T-helper 2 cell treated with Interferon-gamma antibody and Interleukin-4, amounts not matched to agents 100 ng/mL and 5 ng/mL, for 36 hours (primary cell): ENCODE results near the gene GIGYF1. TPM values are rescaled to one million over a fixed set of nuclear protein-coding genes. Genes with fewer than 3 reads are reported as not detected.
"Not testable (repeated sequence)": the region's sequence is repeated elsewhere in the genome, so short reads cannot be mapped to it uniquely, and the experiment has no call there.

Experiments
- intact Hi-C: fragments of 100-400 bp; cut with micrococcal nuclease; formaldehyde crosslinking; loops from one replicate; pipeline ENCODE4 v1.15.1; 2023
- total RNA-seq: library from RNA; stranded (reverse); gene quantifications from 2 replicates; pipeline ENCODE4 v1.2.3, GENCODE V29; 2022

Gene GIGYF1, protein sequence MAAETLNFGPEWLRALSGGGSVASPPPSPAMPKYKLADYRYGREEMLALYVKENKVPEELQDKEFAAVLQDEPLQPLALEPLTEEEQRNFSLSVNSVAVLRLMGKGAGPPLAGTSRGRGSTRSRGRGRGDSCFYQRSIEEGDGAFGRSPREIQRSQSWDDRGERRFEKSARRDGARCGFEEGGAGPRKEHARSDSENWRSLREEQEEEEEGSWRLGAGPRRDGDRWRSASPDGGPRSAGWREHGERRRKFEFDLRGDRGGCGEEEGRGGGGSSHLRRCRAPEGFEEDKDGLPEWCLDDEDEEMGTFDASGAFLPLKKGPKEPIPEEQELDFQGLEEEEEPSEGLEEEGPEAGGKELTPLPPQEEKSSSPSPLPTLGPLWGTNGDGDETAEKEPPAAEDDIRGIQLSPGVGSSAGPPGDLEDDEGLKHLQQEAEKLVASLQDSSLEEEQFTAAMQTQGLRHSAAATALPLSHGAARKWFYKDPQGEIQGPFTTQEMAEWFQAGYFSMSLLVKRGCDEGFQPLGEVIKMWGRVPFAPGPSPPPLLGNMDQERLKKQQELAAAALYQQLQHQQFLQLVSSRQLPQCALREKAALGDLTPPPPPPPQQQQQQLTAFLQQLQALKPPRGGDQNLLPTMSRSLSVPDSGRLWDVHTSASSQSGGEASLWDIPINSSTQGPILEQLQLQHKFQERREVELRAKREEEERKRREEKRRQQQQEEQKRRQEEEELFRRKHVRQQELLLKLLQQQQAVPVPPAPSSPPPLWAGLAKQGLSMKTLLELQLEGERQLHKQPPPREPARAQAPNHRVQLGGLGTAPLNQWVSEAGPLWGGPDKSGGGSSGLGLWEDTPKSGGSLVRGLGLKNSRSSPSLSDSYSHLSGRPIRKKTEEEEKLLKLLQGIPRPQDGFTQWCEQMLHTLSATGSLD (N-terminal part only)
- 43.5 and 49.7 TPM in 2 replicates for total RNA-seq

DNA sequence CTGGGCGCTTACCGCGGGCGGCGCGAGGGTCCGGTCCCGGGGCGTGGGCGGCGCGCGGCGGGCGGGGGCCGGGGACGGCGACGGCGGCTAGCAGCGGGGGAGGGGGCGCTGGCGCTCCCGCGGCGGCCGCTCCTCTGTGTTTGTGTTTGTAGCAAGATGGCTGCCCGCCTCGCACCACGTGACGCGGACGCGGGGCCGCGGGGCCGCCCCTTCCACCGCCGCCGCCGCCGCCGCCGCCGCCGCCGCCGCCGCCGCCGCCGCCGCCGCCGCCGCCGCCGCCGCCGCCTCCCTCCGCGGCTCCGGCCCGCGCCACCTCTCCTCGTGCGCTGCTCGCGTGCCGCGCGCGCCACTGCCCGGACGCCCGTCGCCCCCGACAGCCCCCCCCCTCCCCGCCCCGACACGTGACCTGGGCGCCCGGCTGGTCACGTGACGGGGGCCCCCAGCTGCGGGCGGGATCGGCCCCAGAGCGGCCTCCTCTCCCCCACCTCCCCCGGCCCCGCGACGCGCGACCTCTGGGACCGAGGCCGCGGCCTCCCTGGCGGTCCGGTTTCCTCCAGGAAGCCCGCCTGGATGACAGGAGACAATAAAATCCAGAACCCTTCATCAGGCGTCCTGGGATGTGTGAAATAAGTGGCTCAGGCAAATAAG, at the start of gene GIGYF1:
GIGYF1 (minus strand) TSS at position 153 of the 648 bp plus-strand sequence. CDS start 6,012 bp downstream, outside the sequence.
- intact Hi-C loops = loop anchor here (1.0 to 5.0 kb wide), 4 partner anchors 11 to 158 kb away; partner anchors contain the start of genes FBXO24, LRCH4 and SLC12A9

DNA sequence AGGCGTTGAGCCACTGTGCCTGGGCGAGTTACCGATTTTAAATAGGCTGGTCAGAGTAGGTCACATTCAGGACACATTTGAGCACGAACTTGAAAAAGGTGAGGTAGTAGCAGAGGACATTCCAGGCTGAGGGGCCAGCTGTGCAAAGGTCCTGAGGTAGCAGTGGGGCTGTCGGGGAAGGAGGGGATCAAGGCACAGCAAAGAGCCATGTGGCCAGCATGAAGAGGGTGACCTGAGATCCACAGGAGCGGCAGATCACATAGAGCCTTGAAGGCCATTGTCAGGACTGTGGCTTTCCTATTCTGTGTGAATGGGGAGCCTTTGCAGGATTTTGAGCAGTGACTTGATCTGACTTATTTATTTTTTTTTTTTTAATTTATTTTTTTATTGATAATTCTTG, 45.9 kb upstream of the GIGYF1 start:
- intact Hi-C loops = no loop called here

DNA sequence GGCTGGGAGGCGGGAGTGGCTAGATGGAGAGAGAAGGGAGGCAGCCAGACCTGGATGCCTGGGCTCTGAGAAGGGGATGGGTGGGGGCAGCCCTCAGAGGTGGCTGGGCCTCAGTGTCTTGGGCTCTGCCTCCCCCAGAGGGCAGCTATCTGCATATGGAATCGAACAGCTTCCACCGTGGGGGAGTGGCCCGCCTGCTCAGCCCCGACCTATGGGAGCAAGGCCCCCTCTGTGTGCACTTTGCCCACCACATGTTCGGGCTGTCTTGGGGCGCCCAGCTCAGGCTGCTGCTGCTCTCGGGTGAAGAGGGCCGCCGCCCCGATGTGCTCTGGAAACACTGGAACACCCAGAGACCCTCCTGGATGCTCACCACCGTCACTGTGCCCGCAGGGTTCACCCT, 42.6 kb upstream of the GIGYF1 start:
- intact Hi-C loops = no loop called here

DNA sequence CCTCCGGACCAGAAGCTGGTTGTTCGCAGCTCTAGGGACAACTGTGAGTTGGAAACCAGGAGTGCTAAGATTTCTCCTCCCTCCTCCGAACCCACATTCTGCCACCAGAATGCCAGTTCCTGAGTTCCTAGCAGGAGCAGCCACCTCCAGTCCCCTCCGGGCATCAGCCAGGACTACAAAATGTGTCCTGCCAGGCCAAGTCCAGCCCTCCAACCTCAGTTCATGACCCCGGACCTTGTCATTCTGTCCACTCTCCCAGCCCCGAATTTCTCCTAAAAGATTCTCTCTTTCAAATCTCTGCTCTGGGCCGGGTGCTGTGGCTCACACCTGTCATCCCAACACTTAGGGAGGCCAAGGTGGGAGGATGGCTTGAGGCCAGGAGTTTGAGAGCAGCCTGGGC, 41.7 kb upstream of the GIGYF1 start:
- intact Hi-C loops = no loop called here

DNA sequence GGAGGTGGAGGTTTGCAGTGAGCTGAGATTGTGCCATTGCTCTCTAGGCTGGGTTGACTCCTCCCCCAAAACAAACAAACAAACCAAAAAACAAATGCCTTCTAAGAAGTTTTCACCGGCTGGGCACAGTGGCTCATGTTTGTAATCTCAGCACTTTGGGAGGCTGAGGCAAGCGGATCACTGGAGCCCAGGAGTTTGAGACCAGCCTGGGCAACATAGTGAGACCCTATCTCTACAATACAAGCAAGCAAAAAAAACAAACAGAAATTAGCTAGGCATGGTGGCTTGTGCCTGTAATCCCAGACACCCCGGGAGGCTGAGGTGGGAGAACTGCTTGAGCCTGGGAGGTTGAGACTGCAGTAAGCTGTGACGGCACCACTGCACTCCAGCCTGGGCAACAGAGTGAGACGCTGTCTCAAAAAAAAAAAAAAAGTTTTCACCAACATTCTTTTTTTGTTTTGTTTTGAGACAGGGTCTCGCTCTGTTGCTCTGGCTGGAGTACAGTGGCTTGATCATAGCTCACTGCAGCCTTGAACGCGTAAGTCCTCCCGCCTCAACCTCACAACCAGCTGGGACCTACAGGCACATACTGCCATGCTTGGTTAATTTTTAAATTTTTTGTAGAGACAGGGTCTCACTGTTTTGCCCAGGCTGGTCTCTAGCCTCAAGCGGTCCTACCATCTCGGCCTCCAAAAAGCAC, 38.0 kb upstream of the GIGYF1 start:
- intact Hi-C loops = no loop called here

DNA sequence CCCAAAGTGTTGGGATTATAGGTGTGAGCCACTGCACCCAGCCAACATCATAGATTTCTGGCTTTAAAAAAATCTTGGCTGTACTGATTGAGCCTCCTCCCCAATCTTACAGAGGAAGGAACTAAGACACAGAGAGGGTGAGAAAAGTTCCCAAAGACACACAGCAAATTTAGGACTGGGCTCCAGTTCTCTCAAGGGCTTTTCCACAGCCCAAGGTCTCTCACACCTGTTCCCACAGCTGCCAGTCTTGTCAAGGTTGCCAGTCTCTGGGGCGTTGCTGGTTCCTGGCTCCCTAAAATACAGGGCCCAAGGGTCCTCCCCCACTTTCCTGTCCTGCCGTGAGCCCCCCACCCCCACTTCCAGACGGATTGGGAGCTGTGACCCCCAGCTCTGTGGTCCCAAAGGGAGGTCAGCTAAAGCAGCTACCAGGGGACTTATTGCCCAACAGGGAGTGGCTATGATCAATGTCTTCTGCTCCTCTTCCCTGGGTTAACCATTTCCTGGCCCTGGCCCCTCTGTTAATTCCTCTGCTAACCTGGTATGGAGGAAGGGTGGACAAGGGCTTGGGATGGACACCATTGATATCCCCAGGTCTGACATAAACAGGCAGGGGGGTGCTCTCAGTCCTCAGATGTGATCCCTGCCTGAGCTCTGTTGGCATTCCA, 36.2 kb upstream of the GIGYF1 start:
- intact Hi-C loops = no loop called here

DNA sequence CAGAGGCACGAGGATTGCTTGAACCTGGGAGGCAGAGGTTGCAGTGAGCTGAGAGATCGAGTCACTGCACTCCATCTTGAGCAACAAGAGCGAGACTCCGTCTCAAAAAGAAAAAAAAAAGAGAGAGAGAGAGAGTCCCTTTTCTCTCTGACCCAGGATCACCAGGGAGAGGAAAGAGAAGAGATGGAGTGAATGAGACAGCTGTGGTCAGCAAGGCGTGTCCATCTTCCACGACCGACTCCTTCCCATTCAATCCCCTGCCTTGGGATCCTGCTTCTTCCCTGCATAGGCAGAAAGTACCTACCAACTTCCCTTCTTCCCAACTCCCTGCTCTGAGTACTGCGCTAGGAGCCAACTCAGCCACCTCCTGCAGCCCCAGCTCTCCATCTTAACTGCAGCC, 34.1 kb upstream of the GIGYF1 start:
- intact Hi-C loops = no loop called here

DNA sequence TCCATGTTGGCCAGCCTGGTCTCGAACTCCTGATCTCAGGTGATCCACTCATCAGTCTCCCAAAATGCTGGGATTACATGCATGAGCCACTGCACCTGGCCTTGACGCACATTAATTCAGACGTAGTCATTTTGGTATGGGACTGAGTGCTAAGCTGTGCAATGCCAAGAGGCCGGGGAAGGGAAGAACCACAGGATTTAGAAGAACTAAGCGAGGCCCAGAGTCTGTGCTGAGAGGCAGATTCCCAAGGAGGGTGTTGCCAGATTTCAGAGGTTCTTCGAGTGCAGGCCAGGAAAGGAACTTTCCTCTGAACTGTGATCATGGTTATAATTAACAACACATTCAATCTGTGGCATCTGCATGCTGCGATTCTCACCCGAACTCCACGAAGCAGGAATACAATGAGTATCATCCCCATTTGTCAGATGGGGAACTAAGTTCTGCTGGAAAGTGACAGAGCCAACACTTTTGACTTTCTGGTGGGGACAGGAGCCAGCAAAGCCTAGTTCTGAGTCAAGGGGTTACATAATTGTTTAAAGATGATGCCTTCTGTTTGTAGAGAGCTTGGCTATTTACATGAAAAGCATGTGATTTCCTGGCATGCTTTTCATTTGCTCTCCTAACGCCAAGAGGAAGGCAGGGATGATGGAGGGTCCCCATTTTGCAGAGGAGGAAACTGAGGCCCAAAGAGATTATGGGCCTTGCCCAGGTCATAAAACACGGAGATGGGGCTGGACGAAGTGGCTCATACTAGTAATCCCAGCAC, 33.1 kb upstream of the GIGYF1 start:
- intact Hi-C loops = no loop called here

DNA sequence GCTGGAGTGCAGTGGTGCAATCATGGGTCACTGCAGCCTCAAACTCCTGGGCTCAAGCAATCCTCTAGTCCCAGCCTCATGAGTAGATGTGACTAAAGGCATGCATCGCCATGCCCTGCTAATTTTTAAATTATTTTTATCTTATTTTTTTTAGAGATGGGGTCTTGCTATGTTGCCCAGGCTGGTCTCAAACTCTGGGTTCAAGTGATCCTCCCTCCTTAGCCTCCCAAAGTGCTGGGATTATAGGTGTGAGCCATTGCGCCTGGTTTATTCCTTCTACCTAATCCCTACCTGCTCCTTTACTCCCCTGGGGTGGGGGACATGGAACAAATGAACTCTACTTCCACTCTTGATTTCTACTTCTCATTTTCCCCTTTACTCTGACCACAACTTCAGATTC, 30.3 kb upstream of the GIGYF1 start:
- intact Hi-C loops = loop anchor here (2.0 kb wide), 1 partner anchor 20 kb away; no protein-coding TSS in a partner anchor

DNA sequence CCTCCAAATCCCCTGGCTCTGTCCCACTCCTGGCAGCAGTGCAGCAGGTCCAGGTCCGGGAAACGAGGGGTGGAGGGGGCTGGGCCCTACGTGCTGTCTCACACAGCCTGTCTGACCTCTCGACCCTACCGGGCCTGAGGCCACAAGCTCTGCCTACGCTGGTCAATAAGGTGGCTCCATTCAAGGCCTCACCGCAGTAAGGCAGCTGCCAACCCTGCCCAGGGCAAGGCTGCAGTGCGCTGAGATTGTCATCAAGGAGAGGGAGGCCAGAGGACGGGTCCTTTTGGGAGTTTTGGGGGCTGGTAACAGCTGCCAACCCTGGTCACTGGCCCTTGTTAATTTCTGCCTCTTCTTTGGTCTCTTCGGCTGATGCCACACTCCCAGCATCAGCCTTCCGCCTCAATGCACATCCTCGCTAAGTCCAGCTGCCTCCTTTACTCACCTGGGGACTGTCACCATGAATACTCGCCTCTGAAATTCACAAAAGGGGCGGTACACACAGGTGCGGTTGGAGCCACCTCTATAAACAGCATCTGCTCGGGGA, 29.8 kb upstream of the GIGYF1 start:
- intact Hi-C loops = loop anchor here (2.0 kb wide), 1 partner anchor 19 kb away; no protein-coding TSS in a partner anchor

DNA sequence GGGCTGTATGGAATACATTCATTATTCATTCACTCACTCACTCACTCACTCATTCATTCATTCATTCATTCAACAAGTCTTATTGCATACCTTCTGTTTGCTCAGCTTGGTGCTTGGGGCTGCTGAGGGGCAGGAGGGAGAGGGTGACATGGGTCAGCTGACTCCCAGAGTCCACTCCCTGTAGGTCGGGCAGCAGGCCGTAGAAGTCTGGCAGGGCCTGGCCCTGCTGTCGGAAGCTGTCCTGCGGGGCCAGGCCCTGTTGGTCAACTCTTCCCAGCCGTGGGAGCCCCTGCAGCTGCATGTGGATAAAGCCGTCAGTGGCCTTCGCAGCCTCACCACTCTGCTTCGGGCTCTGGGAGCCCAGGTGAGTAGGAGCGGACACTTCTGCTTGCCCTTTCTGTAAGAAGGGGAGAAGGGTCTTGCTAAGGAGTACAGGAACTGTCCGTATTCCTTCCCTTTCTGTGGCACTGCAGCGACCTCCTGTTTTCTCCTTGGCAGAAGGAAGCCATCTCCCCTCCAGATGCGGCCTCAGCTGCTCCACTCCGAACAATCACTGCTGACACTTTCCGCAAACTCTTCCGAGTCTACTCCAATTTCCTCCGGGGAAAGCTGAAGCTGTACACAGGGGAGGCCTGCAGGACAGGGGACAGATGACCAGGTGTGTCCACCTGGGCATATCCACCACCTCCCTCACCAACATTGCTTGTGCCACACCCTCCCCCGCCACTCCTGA, 28.6 kb upstream of the GIGYF1 start:
- intact Hi-C loops = no loop called here

DNA sequence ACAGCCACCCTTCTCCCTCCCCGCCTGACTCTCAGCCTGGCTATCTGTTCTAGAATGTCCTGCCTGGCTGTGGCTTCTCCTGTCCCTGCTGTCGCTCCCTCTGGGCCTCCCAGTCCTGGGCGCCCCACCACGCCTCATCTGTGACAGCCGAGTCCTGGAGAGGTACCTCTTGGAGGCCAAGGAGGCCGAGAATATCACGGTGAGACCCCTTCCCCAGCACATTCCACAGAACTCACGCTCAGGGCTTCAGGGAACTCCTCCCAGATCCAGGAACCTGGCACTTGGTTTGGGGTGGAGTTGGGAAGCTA, 27.4 kb upstream of the GIGYF1 start:
- intact Hi-C loops = no loop called here

DNA sequence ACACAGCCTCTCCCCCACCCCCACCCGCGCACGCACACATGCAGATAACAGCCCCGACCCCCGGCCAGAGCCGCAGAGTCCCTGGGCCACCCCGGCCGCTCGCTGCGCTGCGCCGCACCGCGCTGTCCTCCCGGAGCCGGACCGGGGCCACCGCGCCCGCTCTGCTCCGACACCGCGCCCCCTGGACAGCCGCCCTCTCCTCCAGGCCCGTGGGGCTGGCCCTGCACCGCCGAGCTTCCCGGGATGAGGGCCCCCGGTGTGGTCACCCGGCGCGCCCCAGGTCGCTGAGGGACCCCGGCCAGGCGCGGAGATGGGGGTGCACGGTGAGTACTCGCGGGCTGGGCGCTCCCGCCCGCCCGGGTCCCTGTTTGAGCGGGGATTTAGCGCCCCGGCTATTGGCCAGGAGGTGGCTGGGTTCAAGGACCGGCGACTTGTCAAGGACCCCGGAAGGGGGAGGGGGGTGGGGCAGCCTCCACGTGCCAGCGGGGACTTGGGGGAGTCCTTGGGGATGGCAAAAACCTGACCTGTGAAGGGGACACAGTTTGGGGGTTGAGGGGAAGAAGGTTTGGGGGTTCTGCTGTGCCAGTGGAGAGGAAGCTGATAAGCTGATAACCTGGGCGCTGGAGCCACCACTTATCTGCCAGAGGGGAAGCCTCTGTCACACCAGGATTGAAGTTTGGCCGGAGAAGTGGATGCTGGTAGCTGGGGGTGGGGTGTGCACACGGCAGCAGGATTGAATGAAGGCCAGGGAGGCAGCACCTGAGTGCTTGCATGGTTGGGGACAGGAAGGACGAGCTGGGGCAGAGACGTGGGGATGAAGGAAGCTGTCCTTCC, 26.8 kb upstream of the GIGYF1 start:
- intact Hi-C loops = no loop called here

DNA sequence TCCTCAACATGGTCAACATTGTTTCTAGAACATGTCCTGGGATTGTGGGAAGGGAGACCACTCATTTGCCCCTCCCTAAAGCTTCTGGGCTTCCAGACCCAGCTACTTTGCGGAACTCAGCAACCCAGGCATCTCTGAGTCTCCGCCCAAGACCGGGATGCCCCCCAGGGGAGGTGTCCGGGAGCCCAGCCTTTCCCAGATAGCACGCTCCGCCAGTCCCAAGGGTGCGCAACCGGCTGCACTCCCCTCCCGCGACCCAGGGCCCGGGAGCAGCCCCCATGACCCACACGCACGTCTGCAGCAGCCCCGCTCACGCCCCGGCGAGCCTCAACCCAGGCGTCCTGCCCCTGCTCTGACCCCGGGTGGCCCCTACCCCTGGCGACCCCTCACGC, 26.2 kb upstream of the GIGYF1 start, which contains the start of gene EPO:
EPO (plus strand) TSS at position 190 of the 392 bp plus-strand sequence. CDS start 513 bp downstream, outside the sequence.
- intact Hi-C loops = no loop called here

DNA sequence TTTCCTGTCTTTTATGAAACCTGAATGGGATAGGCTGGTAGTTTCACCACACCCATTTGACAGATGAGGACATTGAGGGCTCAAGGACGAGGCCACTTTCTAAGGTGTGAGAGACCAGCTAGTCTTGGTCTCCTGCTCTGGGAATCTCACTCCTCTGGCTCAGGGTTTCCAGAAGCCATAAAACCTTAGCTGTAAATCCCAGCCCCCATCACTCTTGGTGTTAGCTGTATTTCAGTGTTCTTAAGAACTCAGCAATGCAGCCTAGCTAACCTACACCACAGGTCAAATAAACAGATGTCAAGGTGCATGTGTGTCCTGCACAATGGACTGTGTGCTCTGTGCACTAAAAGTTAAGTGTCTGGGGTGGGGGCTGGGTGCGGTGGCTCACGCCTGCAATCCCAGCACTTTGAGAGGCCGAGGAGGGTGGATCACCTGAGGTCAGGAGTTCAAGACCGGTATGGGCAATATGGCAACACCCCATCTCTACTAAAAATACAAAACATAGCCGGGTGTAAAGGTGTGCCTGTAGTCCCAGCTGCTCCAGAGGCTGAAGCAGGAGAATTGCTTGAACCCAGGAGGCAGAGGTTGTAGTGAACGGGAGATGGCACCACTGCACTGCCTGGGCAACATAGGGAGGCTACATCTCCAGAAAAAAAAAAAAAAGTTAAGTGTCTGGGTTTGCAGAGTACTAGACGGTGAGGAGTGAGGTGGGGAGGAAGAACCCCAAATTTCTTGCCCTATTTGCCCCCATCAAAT, 25.7 kb upstream of the GIGYF1 start:
- intact Hi-C loops = no loop called here

DNA sequence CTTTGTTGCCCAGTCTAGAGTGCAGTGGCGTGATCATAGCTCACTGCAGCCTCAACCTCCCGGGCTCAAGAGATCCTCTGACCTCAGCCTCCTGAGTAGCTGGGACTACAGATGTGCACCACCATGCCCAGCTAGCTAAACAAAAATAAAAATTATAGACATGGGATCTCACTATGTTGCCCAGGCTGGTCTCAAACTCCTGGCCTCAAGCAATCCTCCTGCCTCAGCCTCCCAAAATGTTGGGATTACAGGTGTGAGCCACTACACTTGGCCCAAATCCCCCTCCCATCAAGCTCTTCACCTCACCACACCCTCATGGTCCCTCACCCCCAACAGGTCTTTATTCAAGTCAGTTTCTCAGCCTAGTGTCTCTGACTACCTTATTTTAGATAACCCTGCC, 23.0 kb upstream of the GIGYF1 start:
- intact Hi-C loops = not testable (repeated sequence)

DNA sequence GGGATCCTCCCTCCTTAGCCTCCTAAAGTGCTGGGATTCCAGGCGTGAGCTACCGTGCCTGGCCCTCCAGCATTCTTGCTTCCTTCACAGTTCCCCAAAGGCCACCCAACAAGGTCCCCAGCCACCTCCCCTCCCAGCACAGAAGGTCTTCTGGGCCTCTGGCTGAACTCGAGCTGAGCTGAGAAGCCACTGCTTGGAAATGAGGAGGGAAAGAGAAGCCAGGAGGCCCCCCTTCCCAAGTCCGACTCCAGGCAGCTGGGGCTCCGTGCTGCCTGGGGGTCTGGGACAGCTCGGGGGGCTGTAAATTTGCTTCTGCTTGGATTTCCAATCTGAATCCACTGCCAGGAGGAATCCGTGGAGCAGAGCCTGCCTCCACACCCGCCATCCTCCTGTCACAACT, 20.7 kb upstream of the GIGYF1 start:
- intact Hi-C loops = no loop called here
